HG03469 (cell line): Measurements from ENCODE around the gene AGPS.
"Not testable (repeated sequence)": the region's sequence is repeated elsewhere in the genome, so short reads cannot be mapped to it uniquely, and the experiment has no call there.

Experiments used
- ATAC-seq: cut with Tn5 transposase; IDR thresholded peaks from one replicate; pipeline ENCODE4 v1.9.1; 2021; ENCODE audit warnings: mild to moderate bottlenecking, moderate library complexity, moderate number of reproducible peaks; ENCODE audit not compliant: unreplicated experiment

The AGPS gene

DNA sequence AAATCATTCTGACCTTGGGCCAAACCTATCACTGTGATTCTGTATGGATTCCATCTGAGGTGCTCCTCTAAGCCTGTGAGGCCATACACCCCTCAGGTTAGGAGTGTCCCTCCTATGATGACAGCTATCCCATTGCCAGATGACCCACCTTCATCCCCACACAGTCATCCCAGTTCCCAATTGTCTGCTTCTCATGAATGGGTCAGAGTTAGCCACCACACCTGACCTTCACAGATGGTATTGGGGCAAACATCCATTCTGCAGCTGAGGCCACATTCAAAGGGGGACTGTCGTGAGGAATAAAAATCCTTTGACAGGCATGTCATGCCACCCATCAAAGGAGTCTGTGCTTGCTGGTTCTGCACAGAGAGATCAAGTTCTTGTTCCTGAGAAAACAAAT, 155.2 kb downstream of the AGPS start:
- no peak for ATAC-seq

DNA sequence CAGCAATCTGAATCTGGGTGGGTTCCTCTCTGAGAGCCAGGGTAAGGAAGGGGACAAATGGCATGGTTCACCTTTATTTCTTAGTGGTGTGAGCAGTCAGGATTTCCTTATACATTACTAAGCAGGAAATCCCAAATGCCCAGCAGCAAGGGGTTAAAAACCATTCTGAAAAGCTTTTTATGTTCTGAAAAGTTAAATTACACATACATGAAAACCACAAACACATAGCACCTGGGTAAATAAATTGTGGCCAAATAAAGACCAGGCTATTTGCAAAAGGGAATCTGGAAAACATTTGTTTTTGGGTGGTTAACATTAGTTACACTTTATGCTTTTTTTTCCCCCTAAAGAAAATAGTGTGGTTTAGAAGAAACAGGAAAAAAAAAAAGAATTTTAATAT, 156.1 kb downstream of the AGPS start:
- no peak for ATAC-seq

GRCh38 chr2:177549171-177549570, 156.6 kb downstream of the AGPS start:
- no peak for ATAC-seq

DNA sequence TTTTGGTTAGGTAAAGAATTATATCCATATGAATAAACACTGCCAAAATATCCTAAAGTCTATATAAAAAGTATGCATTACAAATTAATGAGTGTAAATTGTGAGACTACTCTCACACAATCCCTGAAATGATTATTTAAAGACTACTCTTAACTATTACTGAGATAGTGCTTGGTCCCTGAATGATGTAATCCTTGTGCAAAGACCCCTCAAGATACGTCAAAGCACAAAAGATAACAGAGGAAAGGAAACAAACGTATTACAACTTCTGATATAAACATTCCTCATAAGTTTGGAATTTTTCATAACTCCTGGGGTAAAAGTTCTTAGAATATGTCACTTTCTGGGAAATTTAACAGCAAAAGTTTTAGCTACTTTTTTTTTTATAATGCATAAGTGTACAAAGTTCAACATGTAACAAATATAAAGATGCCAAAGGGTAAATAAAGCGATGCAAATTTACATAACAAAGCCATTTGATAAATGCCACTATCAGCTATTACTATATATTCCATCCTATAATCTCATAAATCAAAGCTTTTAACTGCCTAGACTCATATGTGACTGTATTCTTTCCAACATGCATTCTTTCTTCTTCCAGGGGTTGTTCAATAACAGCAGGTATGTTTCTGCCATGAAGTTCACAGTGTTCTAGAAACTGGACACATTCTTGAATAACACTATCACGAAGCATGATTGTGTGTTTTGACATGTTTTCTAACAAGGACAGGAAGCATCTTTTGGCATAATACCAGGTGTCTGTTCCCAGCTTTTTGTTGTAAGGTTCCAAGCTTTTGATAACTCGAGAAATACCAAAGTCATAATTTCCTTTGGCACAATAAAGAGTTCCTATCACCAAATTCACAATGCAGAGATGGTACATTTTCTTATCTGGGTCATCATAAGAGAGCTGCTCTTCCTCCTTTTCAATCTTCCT, 158.0 kb downstream of the AGPS start:
- no peak for ATAC-seq

DNA sequence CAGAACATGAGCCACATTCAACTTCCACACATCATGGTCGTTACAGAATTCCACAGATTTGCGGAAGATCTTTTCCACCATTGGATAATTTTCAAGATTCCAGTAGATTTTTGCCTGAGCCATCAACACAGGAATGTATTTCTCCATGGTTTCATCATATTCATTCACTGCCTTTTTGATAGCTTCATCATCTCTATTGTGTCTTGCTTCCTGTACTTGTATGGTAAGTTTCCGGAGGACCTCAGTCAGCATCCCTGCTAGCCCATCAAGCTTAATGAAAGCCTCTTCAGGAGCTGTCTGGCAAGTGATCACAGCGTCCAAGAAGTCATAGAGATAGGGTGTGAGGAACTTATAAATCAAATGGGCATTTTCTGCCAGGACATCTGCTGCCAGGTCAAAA, 158.8 kb downstream of the AGPS start:
- not testable (repeated sequence) for ATAC-seq

DNA sequence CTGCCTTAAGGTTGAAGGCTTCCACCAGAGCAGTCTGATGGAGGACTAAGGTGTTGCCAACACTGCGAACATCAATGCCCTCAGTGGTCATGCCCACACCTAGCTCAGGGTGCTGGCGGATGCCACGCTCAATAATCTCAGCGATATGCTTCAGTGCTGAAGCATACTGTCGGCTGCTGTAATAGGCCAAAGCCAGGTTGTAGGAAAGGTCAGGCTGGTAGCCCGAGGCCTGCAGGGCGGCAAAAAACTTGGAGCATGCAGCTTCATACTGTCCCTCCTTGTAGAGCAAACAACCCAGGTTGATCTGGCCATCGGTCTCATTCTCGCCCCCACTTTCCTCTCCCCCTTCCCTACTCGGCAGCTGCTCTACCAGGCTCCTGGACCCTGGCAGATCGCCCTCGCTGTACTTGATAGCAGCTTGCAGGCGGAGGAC, 159.4 kb downstream of the AGPS start:
- ATAC-seq = no peak

- peak; percentile 85 for ATAC-seq
Observed at GRCh38 chr2:177552422-177553175, 160.0 kb downstream of the AGPS start.

DNA sequence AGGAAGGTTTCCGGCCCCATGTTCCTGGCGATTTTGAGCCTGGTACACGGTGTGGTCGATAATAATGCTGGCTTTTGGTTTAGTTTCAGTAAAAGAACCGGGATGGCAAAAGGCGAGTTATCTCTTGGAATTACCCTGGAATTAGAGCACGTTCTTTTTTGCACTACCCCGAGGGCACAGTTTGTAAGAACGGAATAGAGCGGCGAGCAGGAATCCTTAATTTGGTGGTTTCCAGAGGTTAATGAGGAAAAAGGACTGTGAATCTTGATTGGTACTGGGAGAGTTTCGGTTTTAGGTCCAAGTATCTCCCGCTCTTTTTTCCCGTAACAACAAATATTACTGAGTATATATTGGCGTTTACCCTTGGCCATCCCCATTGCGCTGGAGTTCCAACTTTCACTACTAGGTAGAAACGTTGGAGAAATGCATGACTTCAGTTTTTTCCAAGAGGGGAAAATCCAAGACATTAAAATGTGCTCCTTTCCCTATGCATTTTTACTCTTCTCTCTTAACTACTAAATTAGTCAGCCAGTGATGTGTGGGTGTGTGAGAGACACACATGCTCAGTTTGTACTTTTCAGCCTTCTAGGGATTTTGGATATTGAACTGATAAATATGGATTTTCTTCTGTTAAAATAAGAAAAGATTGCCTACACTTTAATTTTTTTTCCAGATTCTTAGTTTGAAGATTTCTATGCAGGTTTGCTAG, 160.8 kb downstream of the AGPS start:
- no peak for ATAC-seq

GRCh38 chr2:177554365-177554764, 161.8 kb downstream of the AGPS start:
- ATAC-seq = no peak

DNA sequence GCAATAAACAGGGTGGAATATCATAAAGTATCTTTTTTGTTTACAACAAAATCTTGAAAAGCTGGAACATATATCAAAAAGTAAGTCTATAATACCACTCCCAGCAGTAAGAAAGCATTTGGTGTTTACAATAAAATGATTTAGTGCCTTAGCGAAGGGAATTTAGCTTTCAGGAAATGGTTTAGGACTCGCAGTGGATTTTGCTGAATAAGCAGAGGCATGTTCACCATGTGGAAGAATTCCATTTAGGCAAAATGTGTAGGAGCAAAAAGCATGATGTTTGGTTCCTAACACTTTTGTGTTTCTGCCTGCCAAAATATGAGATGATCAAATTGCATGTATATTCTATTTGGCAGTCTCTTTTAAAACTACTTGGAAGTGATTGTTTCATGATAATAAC, 163.6 kb downstream of the AGPS start:
- no peak for ATAC-seq

DNA sequence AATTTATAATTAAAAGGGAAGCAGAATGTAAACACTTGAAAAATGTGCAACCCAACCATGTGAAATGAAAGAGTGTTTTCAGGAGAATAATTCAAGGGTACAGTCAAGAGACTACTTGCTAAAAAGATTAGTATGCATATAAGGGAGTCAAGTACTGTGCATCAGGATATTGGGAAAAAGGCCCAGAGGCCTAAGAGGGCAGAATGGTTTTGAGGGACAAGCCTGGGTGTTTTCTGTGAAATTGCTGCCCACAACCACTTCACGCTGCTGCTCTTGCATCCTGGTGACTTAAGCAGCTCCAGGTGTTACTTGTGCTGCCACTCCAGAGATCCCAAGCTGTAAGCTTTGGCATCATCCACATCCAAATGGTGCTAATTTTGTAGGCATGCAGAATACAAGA, 165.2 kb downstream of the AGPS start:
- ATAC-seq = no peak

- ATAC-seq = no peak
Observed at GRCh38 chr2:177559638-177560037, 167.1 kb downstream of the AGPS start.

GRCh38 chr2:177568390-177568789, 175.8 kb downstream of the AGPS start:
- ATAC-seq = no peak

DNA sequence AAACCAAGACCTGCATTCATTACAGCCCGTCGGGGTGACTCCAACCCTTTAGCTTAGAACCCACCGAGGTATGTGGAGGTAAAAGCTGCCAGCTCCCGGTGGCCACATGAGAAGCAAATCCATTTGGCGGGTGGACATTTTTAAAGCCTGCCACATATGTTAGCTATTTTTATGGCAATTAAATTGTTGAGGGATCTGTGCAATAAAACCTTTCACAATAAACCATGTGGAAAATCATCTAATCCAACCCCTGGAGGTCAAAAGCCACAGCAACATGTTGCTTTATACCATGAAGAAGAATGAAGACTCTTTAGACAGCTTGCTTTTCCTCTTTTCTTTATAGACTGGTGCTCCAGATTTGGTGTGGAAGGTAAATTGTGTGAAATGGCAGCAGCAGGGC, 176.3 kb downstream of the AGPS start:
- ATAC-seq = no peak

- no peak for ATAC-seq
Observed at GRCh38 chr2:177572236-177572671, 179.7 kb downstream of the AGPS start.

GRCh38 chr2:177573120-177573519, 180.5 kb downstream of the AGPS start:
- ATAC-seq = no peak

DNA sequence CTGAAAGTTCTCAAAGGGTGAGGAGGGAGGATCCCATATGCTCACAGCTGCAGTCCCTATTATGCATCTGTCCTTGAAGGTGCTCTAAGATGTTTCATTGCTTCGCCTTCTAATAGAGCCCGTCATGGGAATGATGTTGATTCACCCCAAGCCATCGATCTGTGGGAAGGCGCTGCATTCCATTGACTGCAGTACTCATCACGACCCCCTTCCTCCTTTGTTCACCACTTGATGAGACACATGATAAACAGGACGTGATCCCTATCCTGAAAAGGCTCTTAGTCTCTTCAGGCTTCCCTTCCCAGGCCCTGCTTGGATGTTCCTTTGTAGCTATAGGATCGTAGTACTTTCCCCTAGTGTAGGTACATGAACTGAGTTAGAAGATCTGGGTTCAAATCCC, 181.8 kb downstream of the AGPS start:
- ATAC-seq = no peak

DNA sequence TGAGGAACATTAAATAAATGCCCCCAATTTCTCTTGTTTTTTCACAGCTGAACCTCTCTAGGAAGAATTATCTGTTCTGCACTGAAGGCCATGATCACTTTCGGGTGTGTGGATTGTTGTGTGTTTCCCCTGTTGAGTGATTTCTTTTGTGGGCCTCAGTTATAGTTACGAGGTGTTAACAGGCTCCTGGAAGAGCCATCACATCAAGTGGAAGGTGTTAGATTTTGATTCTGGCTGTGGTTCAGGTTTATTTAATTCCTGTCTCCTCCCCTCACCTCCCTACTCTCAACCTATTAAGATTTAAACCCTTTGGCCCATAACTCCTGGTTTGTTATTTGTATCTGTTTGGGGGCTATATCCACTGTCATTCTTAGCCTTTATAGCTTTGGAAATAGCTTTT, 182.8 kb downstream of the AGPS start:
- no peak for ATAC-seq

- no peak for ATAC-seq
Observed at GRCh38 chr2:177577075-177577474, 184.5 kb downstream of the AGPS start.

DNA sequence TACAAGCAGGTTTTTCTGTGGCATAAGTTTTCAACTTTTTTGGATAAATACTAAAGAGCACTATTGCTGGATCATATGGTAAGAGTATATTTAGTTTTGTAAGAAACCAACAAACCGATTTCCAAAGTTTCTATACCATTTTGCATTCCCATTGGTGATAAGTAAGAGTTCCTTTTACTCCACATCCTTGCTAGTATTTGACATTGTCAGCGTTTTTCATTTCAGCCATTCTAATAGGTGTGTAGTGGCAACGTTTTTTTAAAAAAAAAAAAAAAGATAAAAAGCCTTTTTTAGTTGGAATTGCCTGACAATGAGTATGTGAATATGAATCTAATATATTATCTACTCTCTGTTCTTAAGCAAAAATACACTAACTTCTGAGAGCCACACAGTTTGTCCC, 185.9 kb downstream of the AGPS start:
- no peak for ATAC-seq

DNA sequence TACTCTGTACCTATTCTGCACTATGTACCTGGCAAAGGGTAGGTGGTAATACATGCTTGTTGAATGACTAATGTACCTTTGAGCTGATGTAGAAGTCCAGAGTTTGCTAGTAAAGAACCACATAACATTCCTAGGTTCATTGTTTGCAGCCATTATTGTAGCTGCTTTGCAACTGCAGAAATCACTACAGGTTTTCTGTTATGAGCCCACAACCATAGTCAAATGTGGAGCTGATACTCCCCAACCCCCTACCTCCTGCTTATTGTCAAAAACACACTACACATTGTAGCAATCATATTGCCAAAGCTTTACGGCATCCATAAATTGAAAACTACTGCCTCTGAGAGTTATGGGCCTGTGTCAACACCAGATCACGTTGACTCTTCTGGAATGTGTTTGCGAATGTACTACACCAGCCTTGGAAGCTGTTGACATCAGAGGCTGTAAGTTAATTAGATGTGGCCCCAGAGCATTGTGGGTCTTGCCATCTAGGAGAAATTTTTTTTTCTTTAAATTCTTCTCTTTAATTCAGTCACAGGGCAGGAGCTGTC, 187.0 kb downstream of the AGPS start:
- ATAC-seq = no peak
